Mucosa of rectum (tissue), 2 donors: Measurements from ENCODE around the gene ALB.
"Not testable (repeated sequence)": the region's sequence is repeated elsewhere in the genome, so short reads cannot be mapped to it uniquely, and the experiment has no call there.

Source experiments
- H3K27ac ChIP-seq, 2 donors: one replicate each; pipeline ENCODE4 v1.7.0; 2013; ENCODE audit warnings: inconsistent platforms in 2 of 2, low read depth in 2 of 2, low read length in 2 of 2
- H3K27me3 ChIP-seq, 2 donors: one replicate each; pipeline ENCODE4 v1.7.0; 2013; ENCODE audit warnings: low read length in 2 of 2; ENCODE audit not compliant: control insufficient read depth in 2 of 2, insufficient read depth in 2 of 2
- H3K36me3 ChIP-seq, 2 donors: one replicate each; pipeline ENCODE4 v1.7.0; 2013; ENCODE audit warnings: low read length in 2 of 2; ENCODE audit not compliant: control insufficient read depth in 2 of 2, insufficient read depth in 2 of 2
- H3K4me1 ChIP-seq, 2 donors: one replicate each; pipeline ENCODE4 v1.7.0; 2013; ENCODE audit warnings: low read length in 2 of 2, mild to moderate bottlenecking in 1 of 2; ENCODE audit not compliant: control insufficient read depth in 2 of 2, insufficient read depth in 2 of 2
- H3K4me3 ChIP-seq, 2 donors: one replicate each; pipeline ENCODE4 v1.7.0; 2013; ENCODE audit warnings: low read length in 2 of 2
- H3K9ac ChIP-seq, 2 donors: one replicate each; pipeline ENCODE4 v1.7.0; 2013; ENCODE audit warnings: low read length in 2 of 2, low read depth in 1 of 2, mild to moderate bottlenecking in 1 of 2
- H3K9me3 ChIP-seq, 2 donors: one replicate each; pipeline ENCODE4 v1.7.0; 2013; ENCODE audit warnings: low read length in 2 of 2; ENCODE audit not compliant: control insufficient read depth in 2 of 2
- donor health status: healthy.
- donor health status: Normal muscosa, but diverticular disease.

The ALB gene

DNA sequence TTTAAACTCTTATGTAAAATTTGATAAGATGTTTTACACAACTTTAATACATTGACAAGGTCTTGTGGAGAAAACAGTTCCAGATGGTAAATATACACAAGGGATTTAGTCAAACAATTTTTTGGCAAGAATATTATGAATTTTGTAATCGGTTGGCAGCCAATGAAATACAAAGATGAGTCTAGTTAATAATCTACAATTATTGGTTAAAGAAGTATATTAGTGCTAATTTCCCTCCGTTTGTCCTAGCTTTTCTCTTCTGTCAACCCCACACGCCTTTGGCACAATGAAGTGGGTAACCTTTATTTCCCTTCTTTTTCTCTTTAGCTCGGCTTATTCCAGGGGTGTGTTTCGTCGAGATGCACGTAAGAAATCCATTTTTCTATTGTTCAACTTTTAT, at the start of gene ALB:
ALB (plus strand) TSS at position 246 of the 400 bp plus-strand sequence; CDS start at position 287, 41 bp downstream.
- H3K36me3 ChIP-seq: no peaks in the 10 kb centered on the region
- no peak within 1 kb of the TSS for H3K9ac ChIP-seq
- H3K27me3 ChIP-seq: no peaks in the 10 kb centered on the region
- H3K9me3 ChIP-seq: no peaks in the 10 kb centered on the region
- H3K4me1 ChIP-seq: no peaks in the 10 kb centered on the region
- no peak within 1 kb of the TSS for H3K27ac ChIP-seq
- H3K4me3 ChIP-seq: no peak within 1 kb of the TSS

DNA sequence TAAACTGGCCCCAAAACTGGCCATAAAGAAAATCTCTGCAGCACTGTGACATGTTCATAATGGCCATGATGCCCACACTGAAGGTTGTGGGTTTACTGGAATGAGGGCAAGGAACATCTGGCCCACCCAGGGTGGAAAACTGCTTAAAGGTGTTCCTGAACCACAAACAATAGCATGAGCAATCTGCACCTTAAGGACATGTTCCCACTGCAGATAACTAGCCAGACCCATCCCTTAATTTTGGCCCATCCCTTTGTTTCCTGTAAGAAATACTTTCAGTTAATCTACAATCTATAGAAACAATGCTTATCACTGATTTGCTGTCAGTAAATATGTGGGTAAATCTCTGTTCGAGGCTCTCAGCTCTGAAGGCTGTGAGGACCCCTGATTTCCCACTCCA, 46.9 kb upstream of the ALB start:
- not testable (repeated sequence) for H3K4me3 ChIP-seq, H3K36me3 ChIP-seq, H3K9ac ChIP-seq, H3K4me1 ChIP-seq, H3K27ac ChIP-seq, H3K27me3 ChIP-seq, H3K9me3 ChIP-seq

DNA sequence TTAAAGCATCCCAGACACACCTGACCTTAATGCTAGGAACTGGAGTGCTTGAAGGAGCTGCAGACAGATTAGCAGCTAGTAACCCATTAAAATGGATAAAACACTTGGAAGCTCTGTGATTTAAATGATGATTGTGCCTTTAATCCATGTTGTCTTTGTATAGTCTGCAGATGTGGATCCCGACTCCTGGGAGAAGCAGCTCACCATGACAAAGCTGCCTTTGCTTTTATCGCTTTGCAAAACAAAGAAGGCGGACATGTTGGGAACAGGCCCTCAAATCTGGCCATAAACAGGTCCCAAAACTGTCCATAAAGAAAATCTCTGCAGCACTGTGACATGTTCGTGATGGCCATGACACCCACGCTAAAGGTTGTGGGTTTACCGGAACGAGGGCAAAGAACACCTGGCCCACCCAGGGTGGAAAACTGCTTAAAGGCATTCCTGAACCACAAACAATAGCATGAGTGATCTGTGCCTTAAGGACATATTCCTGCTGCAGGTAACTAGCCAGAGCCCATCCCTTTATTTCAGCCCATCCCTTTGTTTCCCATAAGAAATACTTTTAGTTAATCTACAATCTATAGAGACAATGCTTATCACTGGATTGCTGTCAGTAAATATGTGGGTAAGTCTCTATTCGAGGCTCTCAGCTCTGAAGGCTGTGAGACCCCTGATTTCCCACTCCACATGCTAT, 34.4 kb upstream of the ALB start:
- not testable (repeated sequence) for H3K4me1 ChIP-seq, H3K4me3 ChIP-seq, H3K27ac ChIP-seq, H3K27me3 ChIP-seq, H3K36me3 ChIP-seq, H3K9me3 ChIP-seq, H3K9ac ChIP-seq

GRCh38 chr4:73375328-73375741, 28.8 kb upstream of the ALB start:
- Histone ChIP-seq H3K4me3 (no peak overlapping the region), H3K4me1 (no peaks in the 10 kb centered on the region), H3K27me3 (no peaks in the 10 kb centered on the region), H3K27ac (no peak overlapping the region), H3K9ac (no peak overlapping the region), H3K9me3 (no peaks in the 10 kb centered on the region), H3K36me3 (no peaks in the 10 kb centered on the region)

- H3K9ac ChIP-seq: no peak overlapping the region
- no peaks in the 10 kb centered on the region for H3K36me3 ChIP-seq
- H3K9me3 ChIP-seq: no peaks in the 10 kb centered on the region
- H3K27ac ChIP-seq: no peak overlapping the region
- H3K4me1 ChIP-seq: no peaks in the 10 kb centered on the region
- H3K4me3 ChIP-seq: no peak overlapping the region
- H3K27me3 ChIP-seq: no peaks in the 10 kb centered on the region
These were observed 27.8 kb upstream of the ALB start for GRCh38 chr4:73376251-73376650.

- H3K27me3 ChIP-seq: no peaks in the 10 kb centered on the region
- no peak overlapping the region for H3K9ac ChIP-seq
- no peaks in the 10 kb centered on the region for H3K4me1 ChIP-seq
- no peaks in the 10 kb centered on the region for H3K9me3 ChIP-seq
- no peak overlapping the region for H3K4me3 ChIP-seq
- no peaks in the 10 kb centered on the region for H3K36me3 ChIP-seq
- H3K27ac ChIP-seq: no peak overlapping the region
These were observed 27.1 kb upstream of the ALB start for GRCh38 chr4:73376976-73377375.

GRCh38 chr4:73378887-73379286, 25.2 kb upstream of the ALB start:
- Histone ChIP-seq H3K27ac (no peak overlapping the region), H3K4me3 (no peak overlapping the region), H3K27me3 (no peaks in the 10 kb centered on the region), H3K4me1 (no peaks in the 10 kb centered on the region), H3K9ac (no peak overlapping the region), H3K9me3 (no peaks in the 10 kb centered on the region), H3K36me3 (no peaks in the 10 kb centered on the region)

- H3K9ac ChIP-seq: no peak overlapping the region
- no peaks in the 10 kb centered on the region for H3K9me3 ChIP-seq
- no peaks in the 10 kb centered on the region for H3K27me3 ChIP-seq
- no peaks in the 10 kb centered on the region for H3K36me3 ChIP-seq
- H3K4me1 ChIP-seq: no peaks in the 10 kb centered on the region
- no peak overlapping the region for H3K4me3 ChIP-seq
- no peak overlapping the region for H3K27ac ChIP-seq
These were observed 24.1 kb upstream of the ALB start for GRCh38 chr4:73379946-73380345.

GRCh38 chr4:73381214-73381613, 22.9 kb upstream of the ALB start:
- no peaks in the 10 kb centered on the region for H3K4me1 ChIP-seq
- H3K27ac ChIP-seq: no peak overlapping the region
- H3K27me3 ChIP-seq: no peaks in the 10 kb centered on the region
- no peaks in the 10 kb centered on the region for H3K9me3 ChIP-seq
- no peak overlapping the region for H3K4me3 ChIP-seq
- no peaks in the 10 kb centered on the region for H3K36me3 ChIP-seq
- H3K9ac ChIP-seq: no peak overlapping the region

GRCh38 chr4:73383452-73383851, 20.6 kb upstream of the ALB start:
- Histone ChIP-seq H3K4me3 (no peak overlapping the region), H3K9me3 (no peaks in the 10 kb centered on the region), H3K27ac (no peak overlapping the region), H3K9ac (no peak overlapping the region), H3K27me3 (no peaks in the 10 kb centered on the region), H3K36me3 (no peaks in the 10 kb centered on the region), H3K4me1 (no peaks in the 10 kb centered on the region)

- H3K4me1 ChIP-seq: no peaks in the 10 kb centered on the region
- no peak overlapping the region for H3K27ac ChIP-seq
- no peak overlapping the region for H3K9ac ChIP-seq
- H3K36me3 ChIP-seq: no peaks in the 10 kb centered on the region
- no peaks in the 10 kb centered on the region for H3K9me3 ChIP-seq
- H3K4me3 ChIP-seq: no peak overlapping the region
- no peaks in the 10 kb centered on the region for H3K27me3 ChIP-seq
These were observed 16.5 kb upstream of the ALB start for GRCh38 chr4:73387552-73387951.
